Right cardiac atrium (tissue), 5 donors: ENCODE data around the gene DGKQ. TPM values are rescaled to one million over a fixed set of nuclear protein-coding genes. Genes with fewer than 3 reads are reported as not detected.
"Not testable (repeated sequence)": the region's sequence is repeated elsewhere in the genome, so short reads cannot be mapped to it uniquely, and the experiment has no call there.

Experiments
- ATAC-seq, 2 donors: fragments of 200-7000 bp; cut with Tn5 transposase; one replicate each; pipeline versions ENCODE4 v1.8.0 to v1.9.1; 2020; ENCODE audit warnings: moderate library complexity in 2 of 2, mild to moderate bottlenecking in 1 of 2
- DNase-seq, 3 donors: peaks; one replicate each; pipeline ENCODE4 v3.0.0-alpha.2; 2020
- H3K27ac ChIP-seq: one replicate; pipeline ENCODE4 v1.5.1; 2013; ENCODE audit warnings: mild to moderate bottlenecking, low read length, control low read depth, moderate library complexity
- H3K27me3 ChIP-seq: one replicate; pipeline ENCODE4 v1.6.1; 2013; ENCODE audit not compliant: control insufficient read depth, insufficient read depth
- H3K4me1 ChIP-seq: one replicate; pipeline ENCODE4 v1.6.1; 2013; ENCODE audit warnings: low read length; ENCODE audit not compliant: control insufficient read depth, insufficient read depth
- H3K4me3 ChIP-seq: one replicate; pipeline ENCODE4 v1.5.1; 2013; ENCODE audit warnings: low read length, control low read depth
- H3K9me3 ChIP-seq: one replicate; pipeline ENCODE4 v1.6.1; 2013; ENCODE audit warnings: low read length; ENCODE audit not compliant: control insufficient read depth
- WGBS: extraction: QIAGEN DNeasy Blood & Tissue Kit; methylation state at CpG from one replicate; pipeline ENCODE4 v1.1.7; 2013; 5-methylcytosine and 5-hydroxymethylcytosine counted together
- intact Hi-C, 4 donors: fragments of 100-400 bp; cut with DNase I; formaldehyde crosslinking; loops; one replicate each; pipeline versions ENCODE4 v1.11.0 to v1.14.0; 2022 to 2023
- polyA plus RNA-seq: library from polyadenylated mRNA; stranded (reverse); fragments of 200-250 nt; gene quantifications from one replicate; pipeline ENCODE4 v1.2.3, GENCODE V29; 2013
- total RNA-seq, 4 donors: library from RNA; stranded (reverse); fragmentation: NEBNext Ultra II Directional; extraction: Animal tissue kit (Norgen Biotek cat#: 25700); gene quantifications; one replicate each; pipeline ENCODE4 v1.2.1, GENCODE V29; 2021
- donor health status: healthy with polysubstance abuse.
- donor health status: DM: no; HTN: yes; CAD: no.
- donor health status: DM: no; HTN: no; CAD: no.
- donor health status: DM: no; HTN: yes; CAD: no; lungs with severe emphysema.
- donor health status: DM: yes; HTN: yes; CAD: no.

The DGKQ gene
- total and polyA plus RNA-seq, 5 donors = 3.6 to 4.9 (median 4.5) TPM

DNA sequence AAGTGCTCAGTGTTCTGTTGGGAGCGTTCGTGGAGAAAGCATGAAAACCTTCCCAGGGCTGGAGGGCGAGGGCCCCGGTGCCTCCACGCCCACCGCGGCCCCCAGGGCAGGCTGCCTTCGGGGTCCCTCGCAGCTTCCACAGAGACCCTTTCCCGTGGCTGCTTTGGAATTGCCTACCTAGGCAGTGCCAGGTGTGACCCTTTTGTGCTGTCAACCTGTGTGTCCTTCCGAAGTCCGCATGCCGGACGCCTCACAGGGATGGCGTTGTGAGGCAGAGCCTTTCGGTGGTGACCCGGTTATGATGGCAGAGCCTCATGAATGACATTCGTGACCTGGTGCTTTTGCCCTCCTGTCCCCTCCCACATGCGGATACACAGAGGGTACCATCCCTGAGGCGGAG lies 23.7 kb downstream of the DGKQ start:
- no peaks in the 10 kb centered on the region for H3K27me3 ChIP-seq
- H3K27ac ChIP-seq = no peak overlapping the region
- no peaks in the 10 kb centered on the region for H3K4me1 ChIP-seq
- DNase-seq (peak in 1 of 3 donors; percentile 50), ATAC-seq (no peak)
- 93% methylated on average over 20 of the region's 20 CpGs for WGBS
- H3K9me3 ChIP-seq = no peaks in the 10 kb centered on the region
- no peak overlapping the region for H3K4me3 ChIP-seq
- intact Hi-C loops = no loop called here

DNA sequence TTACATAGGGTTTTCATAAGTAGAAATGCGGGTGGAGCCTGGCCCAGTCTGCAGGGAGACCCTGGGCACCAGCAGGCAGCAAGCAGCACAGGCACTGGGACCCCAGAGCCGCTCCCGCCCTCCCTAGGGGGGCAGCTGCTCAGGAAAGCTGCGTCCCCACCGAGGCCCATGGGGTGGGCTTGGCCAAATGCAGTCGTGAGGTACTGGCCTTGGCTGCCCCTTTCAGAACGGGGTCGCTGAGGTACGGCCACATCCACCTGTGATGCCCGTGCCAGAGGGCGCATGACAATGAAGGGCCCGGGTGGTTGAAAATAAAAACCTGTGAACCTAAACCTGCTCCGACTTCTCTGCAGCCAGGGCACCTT lies 24.5 kb downstream of the DGKQ start:
- DNase-seq = peak in 1 of 3 donors; percentile 56

DNA sequence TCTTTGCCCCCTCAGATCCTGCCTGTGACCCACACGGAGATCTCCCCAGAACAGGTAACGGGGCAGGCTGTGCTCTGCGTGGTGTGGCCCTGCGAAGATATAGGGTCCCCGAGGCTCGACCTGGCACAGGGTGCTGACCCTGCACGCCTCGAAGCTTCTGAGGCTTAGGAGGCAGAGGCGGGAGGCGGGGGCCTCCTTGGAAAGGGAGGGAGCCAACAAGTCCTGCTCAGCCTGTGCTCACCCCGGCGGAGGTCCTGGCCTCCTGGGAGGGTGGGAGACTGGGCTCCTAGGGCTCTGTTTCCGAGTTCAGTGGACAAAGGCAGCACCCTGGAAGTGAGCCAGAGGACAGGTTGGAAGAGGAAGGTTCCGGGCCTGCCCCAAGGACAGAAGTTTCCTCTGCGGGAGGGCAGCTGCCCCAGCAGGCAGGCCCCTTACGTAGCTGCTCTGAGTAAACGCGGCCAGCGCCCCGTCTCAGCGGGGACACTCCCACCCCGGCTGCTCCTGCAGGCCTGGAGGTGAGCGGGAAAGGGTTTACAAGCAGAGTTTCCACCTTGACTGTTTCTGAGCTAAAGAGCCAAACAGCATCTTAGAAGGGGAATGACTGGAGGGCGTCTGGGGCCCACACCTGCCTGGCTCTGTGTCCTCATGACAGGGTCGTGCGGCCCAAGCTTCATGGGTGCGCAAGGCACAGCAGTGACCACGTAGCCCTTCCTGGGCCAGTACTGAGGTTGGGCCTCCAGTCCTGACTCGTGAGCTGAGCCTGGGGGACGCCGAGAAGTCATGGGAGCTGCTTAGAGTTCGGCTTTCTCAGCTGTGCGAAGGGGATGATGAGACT lies 25.1 kb downstream of the DGKQ start:
- no peak overlapping the region for H3K27ac ChIP-seq

More for the DNA sequence above, 24.5 kb downstream of the DGKQ start:
- 92% methylated on average over 13 of the region's 13 CpGs for WGBS
- Histone ChIP-seq H3K27ac (no peak overlapping the region), H3K9me3 (no peaks in the 10 kb centered on the region), H3K27me3 (no peaks in the 10 kb centered on the region), H3K4me3 (no peak overlapping the region), H3K4me1 (no peaks in the 10 kb centered on the region)
- no peak for ATAC-seq
- intact Hi-C loops = no loop called here

DNA sequence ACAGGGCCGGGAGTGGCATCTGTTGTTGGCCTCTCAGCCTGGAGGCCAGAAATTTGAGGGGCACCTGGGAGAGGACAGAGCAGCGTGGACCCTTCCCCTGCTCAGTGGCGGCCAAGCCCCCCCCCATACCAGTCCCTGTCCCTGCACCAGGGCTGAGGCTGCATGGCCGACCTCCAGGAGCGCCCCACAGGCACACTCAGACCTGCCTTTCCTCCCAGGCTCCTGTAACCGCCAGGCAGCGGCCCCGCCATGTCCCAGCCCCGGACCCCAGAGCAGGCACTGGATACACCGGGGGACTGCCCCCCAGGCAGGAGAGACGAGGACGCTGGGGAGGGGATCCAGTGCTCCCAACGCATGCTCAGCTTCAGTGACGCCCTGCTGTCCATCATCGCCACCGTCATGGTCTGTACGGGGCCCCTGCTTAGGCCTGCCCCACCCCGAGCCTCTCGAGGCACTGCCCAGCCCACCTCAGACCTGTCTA lies 25.8 kb downstream of the DGKQ start:
- Histone ChIP-seq H3K9me3 (no peaks in the 10 kb centered on the region), H3K27ac (no peak overlapping the region), H3K4me3 (no peak overlapping the region), H3K27me3 (no peaks in the 10 kb centered on the region), H3K4me1 (no peaks in the 10 kb centered on the region)
- WGBS = 93% methylated on average over 19 of the region's 19 CpGs
- intact Hi-C loops = no loop called here
- DNase-seq = peak in 1 of 3 donors; percentile 39
- ATAC-seq = peak in 1 of 2 donors; percentile 7

More for the DNA sequence above, 25.1 kb downstream of the DGKQ start:
- no peaks in the 10 kb centered on the region for H3K4me1 ChIP-seq
- no peaks in the 10 kb centered on the region for H3K27me3 ChIP-seq
- WGBS = 82% methylated on average over 33 of the region's 33 CpGs
- ATAC-seq = no peak
- H3K4me3 ChIP-seq = no peak overlapping the region
- intact Hi-C loops = no loop called here
- peak in 1 of 3 donors; percentile 50 for DNase-seq
- no peaks in the 10 kb centered on the region for H3K9me3 ChIP-seq

DNA sequence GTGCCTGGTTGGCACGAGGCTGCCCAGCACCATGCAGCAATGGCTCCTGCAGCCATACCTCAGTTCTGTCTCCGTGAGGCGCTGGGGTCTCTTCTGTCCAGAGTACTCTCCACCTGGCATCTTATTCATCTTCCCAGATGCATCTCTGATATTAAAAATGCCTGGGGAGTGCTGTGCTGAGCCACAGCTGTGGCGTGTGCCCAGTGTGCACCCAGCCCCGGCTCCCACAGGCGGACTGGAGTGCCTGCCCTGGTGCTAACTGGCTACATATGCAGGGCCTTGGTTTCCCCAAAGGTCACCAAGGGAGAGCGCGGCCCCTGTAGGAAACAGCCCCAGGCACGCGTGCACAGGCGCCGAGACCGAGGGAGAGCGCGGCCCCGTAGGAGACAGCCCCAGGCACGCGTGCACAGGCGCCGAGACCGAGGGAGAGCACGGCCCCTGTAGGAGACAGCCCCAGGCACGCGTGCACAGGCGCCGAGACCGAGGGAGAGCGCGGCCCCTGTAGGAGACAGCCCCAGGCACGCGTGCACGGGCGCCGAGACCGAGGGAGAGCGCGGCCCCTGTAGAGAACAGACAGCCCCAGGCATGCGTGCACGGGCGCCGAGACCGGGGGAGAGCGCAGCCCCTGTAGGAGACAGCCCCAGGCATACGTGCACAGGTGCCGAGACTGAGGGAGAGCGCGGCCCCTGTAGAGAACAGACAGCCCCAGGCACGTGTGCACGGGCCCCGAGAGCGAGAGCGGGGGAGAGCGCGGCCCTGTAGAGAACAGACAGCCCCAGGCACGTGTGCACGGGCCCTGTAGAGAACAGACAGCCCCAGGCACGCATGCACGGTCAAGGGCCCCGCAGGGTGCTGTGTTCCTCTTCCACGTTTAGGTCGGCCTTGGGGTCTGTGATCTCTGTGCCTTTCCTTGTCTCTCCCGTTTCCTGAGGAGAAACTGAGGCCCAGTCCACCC lies 26.6 kb downstream of the DGKQ start:
- H3K4me3 ChIP-seq = no peak overlapping the region
- H3K27ac ChIP-seq = no peak overlapping the region
- intact Hi-C loops = no loop called here
- DNase-seq (peak in 1 of 3 donors; percentile 23), ATAC-seq (no peak)
- 71% methylated on average over 62 of the region's 62 CpGs for WGBS
- H3K9me3 ChIP-seq = no peaks in the 10 kb centered on the region
- no peaks in the 10 kb centered on the region for H3K4me1 ChIP-seq
- no peaks in the 10 kb centered on the region for H3K27me3 ChIP-seq

DNA sequence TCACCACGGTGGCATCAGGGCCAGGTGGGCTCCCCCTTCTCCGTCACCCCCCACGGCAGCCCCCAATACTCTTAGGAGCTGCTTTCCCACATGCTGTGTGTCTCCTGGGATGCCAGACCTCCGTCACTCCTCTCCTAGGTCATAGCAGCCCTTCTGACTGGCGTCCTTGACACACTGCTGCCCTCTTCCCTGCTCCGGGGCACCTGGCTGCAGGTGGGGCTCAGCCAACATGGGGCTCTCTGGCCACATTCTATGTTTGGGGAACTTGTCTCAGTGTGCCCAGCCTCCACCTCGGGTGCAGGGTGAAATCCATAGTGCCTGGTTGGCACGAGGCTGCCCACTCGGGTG lies 27.3 kb downstream of the DGKQ start:
- Histone ChIP-seq H3K9me3 (no peaks in the 10 kb centered on the region), H3K27ac (no peak overlapping the region), H3K27me3 (no peaks in the 10 kb centered on the region), H3K4me1 (no peaks in the 10 kb centered on the region), H3K4me3 (no peak overlapping the region)
- ATAC-seq (no peak), DNase-seq (peak in 1 of 3 donors; percentile 25)
- intact Hi-C loops = no loop called here
- WGBS = 76% methylated on average over 9 of the region's 9 CpGs

DNA sequence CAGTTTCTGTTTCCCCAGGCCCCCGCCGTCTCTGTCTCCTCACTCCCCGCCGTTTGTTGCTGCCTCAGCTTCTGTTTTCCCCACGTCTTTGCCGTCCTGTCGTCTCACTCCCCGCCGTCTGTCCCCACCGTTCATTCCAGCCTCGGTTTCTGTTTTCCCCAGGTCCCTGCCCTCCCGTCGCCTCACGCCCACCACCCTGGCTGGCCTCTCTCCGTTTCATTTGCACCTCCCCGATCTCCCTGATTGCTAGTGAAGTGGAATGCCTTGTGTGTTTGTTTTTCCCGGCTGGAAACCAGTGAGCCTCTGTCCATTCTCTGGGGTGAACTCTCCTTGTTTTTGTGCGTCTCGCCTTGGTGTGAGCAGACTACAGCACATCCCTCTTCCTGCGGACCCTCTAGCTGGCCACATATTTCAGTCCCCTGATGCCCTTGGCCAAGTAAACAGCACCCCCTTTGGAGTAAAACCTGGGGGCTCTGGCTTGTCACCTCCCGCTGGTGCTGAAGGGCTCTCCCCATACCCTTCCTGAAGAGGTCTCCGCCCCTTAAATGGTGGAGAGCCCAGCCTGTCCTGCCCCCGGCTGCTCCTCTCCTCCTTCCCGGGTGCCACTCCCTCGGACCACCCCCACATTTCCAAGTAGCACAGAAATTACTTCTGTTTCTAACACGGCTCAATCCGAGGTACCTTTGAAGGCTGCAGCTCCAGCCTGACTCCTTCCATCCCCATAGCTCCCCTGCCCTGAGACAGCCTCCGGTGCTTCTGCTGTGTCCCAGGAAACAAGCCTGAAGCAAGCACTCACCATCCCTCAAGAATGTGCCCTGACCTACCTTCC lies 27.9 kb downstream of the DGKQ start:
- Histone ChIP-seq H3K4me3 (no peak overlapping the region), H3K9me3 (no peaks in the 10 kb centered on the region), H3K27me3 (no peaks in the 10 kb centered on the region), H3K4me1 (no peaks in the 10 kb centered on the region), H3K27ac (no peak overlapping the region)
- intact Hi-C loops = no loop called here
- WGBS = 59% methylated on average over 28 of the region's 28 CpGs
- DNase-seq (peak in 1 of 3 donors; percentile 11), ATAC-seq (no peak)

DNA sequence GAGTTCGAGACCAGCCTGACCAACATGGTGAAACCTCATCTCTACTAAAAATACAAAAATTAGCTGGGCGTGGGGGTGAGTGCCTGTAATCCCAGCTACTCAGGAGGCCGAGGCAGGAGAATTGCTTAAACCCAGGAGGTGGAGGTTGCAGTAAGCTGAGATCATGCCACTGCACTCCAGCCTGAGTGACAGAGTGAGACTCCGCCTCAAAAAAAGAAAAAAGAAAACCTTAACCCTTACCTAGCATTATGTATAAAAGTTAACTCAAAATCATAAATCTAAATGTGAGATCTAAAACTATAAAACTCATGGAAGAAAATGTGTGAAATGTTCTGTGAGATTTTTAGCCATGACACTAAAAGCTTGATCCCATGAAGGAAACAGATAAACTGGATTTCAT lies 33.9 kb downstream of the DGKQ start:
- intact Hi-C loops, H3K4me3 ChIP-seq, H3K4me1 ChIP-seq, H3K27me3 ChIP-seq, H3K9me3 ChIP-seq, ATAC-seq, DNase-seq, H3K27ac ChIP-seq: not testable (repeated sequence)
- 84% methylated on average over 4 of the region's 4 CpGs for WGBS

DNA sequence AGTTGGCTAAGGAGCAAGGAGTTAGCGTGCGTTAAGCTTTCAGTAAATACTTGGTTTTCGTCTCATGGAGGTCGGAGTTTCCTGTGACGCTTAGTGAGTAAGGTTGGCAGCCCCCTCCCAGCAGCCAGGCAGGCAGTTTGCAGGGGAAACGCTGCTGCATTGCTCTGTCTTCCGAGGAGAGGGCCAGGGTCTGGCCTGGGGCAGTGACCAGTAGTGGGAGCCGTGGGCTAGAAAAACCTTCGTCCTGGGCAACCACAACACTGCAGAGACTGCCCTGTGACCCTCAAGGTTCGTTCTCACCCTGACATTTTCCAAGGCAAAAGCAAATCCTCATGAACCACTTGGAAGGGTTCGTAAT lies 40.7 kb downstream of the DGKQ start:
- DNase-seq = peak in 1 of 3 donors; percentile 57
- no peaks in the 10 kb centered on the region for H3K27me3 ChIP-seq
- ATAC-seq = peak in 1 of 2 donors; percentile 12
- H3K27ac ChIP-seq = peak overlapping the region; percentile 6
- WGBS = 3% methylated on average over 11 of the region's 11 CpGs
- H3K4me1 ChIP-seq = peaks cover 7% of the 10 kb centered on the region
- no peaks in the 10 kb centered on the region for H3K9me3 ChIP-seq
- H3K4me3 ChIP-seq = peak overlapping the region; percentile 57
- intact Hi-C loops = no loop called here

DNA sequence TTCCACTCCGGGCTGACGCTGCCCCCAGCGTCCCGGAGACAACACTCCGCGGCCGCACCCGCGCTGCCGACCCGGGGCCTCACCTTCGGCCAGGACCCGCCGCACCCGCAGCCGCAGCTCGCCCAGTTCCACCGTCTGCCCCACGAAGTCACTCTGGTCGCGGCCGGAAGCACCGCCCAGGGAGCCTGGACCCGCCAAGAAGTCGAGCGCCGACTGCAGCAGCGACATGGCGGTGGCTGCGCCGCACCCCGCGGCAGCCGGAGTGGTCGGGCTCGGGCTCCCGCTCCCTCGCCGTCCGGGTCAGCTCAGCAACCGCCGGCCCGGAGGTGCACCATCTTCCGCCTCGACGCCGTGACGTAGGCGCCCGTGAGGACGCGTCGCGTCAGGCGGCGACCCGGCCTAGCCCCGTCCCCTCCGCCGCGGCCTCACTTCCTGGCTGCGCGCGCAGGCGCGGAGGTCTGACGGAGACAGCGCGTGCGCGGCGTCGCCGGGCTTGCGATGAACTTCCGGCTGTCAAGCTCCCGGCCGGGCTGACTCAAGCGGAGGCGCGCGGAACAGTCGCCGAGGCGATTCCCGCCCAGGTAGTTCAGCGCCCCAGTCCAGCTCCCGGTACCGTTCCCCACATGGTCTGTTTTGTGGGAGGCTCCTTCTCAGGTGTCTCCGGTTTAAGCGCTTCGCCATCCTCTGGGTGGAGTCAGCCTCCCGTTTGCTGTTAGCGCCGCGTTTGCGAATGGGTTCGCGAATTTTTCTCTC lies 41.2 kb downstream of the DGKQ start, which contains the start of the genes GAK and TMEM175:
GAK (minus strand) TSS at position 357 of the 753 bp plus-strand sequence; CDS start at position 228, 129 bp downstream.
TMEM175 (plus strand) TSS at position 501 of the 753 bp plus-strand sequence. CDS start 15,280 bp downstream, outside the sequence.
- ATAC-seq (peak; percentile 99), DNase-seq (peak; percentile 96 to 99 (median 99))
- Histone ChIP-seq H3K9me3 (no peaks in the 10 kb centered on the region), H3K27ac (peak within 1 kb of the TSS; percentile 6), H3K4me1 (peaks cover 7% of the 10 kb centered on the region), H3K4me3 (peak within 1 kb of the TSS; percentile 57), H3K27me3 (no peaks in the 10 kb centered on the region)
- intact Hi-C loops = no loop called here
- WGBS = under 1% methylated on average over 99 of the region's 99 CpGs
